A549 treated with AZD9567 at 1 μM for 4 hours (cell line): ENCODE measurements around the gene FUT8. TPM values are rescaled to one million over a fixed set of nuclear protein-coding genes. Genes with fewer than 3 reads are reported as not detected.

Source experiments
- total RNA-seq: library from RNA; stranded (reverse); fragments of 200-300 nt; extraction: Qiagen RNA extraction; gene quantifications from 5 replicates; pipeline ENCODE4 v1.2.3, GENCODE V29; 2022; ENCODE audit not compliant: insufficient read depth

Gene FUT8
- total RNA-seq: 10.3 to 14.3 TPM (median 11.3 TPM) in 5 replicates

GRCh38 chr14:65412032-65412846, at the start of gene FUT8:
TSS of gene FUT8 (plus strand) at chr14:65412730. CDS start at chr14:65561564, 148,834 bp downstream.

